ENCODE measurements around the gene LEUTX.
A peak's percentile ranks its signal among the peaks of the same experiment; 100 is the strongest.
"Not testable (repeated sequence)": the region's sequence is repeated elsewhere in the genome, so short reads cannot be mapped to it uniquely, and the experiment has no call there.

The LEUTX gene, protein sequence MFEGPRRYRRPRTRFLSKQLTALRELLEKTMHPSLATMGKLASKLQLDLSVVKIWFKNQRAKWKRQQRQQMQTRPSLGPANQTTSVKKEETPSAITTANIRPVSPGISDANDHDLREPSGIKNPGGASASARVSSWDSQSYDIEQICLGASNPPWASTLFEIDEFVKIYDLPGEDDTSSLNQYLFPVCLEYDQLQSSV

GRCh38 chr19:39778763-39779162, at the start of gene LEUTX:
LEUTX (plus strand) TSS chr19:39778854; CDS start chr19:39778921, 67 bp downstream.
- no peak for DNase-seq

- no peak for DNase-seq
Measured at GRCh38 chr19:39729594-39729993, 49.1 kb upstream of the LEUTX start.

GRCh38 chr19:39731685-39732084, 47.0 kb upstream of the LEUTX start:
- DNase-seq: no peak

DNA sequence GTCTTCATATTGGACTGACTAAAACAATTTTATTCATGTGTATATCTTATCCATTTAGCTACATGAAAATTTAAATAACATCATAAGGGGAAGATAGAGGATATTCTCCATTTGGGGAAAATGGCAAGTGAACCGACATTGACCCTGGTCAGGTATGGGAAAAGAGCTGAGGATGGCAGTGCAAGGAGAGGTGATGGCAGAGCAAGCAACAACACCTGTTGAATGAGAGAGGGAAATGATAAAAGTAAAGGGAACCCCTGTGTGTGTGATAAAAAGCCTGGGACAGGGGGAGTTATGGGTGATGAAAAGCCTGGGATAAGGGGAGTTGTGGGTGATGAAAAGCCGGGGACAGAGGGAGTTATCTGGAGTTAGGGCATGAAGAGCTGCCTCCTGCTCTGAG, 44.8 kb upstream of the LEUTX start:
- DNase-seq: no peak

- DNase-seq: no peak
Measured at GRCh38 chr19:39735688-39736087, 43.0 kb upstream of the LEUTX start.

DNA sequence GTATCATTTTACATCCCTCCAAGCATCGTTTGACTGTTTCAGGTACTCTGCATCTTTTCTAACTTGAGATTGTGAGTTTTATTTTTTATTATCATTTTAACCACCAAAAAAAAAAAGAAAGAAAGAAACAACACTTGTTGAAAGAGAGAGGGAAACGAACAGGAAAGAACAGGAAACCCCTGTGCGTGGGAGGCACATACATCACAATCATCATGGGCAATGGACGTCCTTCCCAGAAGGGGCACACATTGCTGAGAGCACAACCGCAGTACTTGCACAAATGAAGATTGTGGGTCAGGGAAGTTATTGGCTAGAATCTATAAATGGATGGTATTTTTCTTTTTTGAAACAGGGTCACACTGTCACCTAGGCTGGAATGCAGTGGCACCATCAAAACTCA, 42.6 kb upstream of the LEUTX start:
- DNase-seq: no peak

GRCh38 chr19:39737351-39737750, 41.3 kb upstream of the LEUTX start:
- no peak for DNase-seq

DNA sequence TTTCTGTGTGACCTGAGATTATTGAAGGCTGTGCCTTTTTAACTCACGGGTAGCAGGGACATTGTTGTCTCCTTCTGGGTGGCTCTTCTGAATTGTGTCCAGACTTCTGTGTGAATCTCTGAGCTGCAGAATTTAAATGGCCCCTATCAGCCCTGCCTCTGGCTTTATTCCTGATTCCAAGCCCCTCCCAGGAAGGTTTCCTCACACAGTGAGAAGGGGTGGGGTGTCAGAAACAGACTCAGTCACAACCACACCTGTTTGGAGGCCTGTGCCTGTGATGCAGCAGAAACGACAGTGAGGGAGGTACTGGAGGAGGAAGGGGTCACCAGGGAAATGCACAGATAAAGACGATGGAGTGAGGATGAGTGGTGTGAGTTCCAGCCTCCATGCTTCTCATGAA, 40.8 kb upstream of the LEUTX start, which contains the start of gene CLC:
TSS of gene CLC (minus strand) at position 139 of the 400 bp plus-strand sequence. CDS start at position 62, 77 bp downstream.
- no peak for DNase-seq

DNA sequence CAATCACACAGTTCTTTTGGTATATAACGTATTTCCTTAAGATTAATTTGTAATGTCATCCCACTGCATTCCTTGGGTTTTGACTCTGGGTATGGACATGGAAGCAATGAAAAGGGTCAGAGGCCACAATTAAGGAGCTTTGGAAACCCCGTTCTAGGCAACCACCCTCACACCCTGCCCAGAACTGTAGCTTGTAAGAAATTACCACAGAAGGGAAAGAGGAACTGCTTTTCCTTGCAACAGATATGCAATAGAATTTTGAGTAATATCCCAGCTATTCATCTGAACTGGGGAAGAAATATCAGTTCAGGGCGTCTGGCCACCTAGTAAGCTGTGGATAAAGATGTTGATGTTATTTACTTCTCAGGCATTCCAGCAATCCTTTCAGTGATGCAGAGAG, 39.8 kb upstream of the LEUTX start:
- no peak for DNase-seq

GRCh38 chr19:39740395-39740794, 38.3 kb upstream of the LEUTX start:
- no peak for DNase-seq

DNA sequence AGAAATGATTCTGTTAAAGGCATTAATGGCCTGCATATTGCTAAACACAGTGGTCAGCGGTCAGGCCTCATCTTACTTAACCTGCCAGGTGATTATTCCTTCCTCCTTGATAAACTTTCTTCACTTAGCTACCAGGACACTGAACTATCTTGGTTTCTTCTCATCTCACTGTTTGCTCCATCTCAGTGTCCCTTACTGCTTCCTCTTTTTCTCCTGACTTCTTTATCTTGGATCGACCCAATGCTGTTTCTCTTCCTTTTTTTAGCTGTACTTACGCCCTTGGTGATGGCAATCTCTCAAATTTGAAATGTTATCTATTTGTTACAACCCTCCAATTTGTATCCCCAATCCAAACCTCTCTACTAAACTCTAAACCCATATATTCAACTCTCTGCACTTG, 33.0 kb upstream of the LEUTX start:
- no peak for DNase-seq

GRCh38 chr19:39746836-39747529, 31.7 kb upstream of the LEUTX start:
- no peak for DNase-seq

GRCh38 chr19:39749981-39750380, 28.7 kb upstream of the LEUTX start:
- no peak for DNase-seq

DNA sequence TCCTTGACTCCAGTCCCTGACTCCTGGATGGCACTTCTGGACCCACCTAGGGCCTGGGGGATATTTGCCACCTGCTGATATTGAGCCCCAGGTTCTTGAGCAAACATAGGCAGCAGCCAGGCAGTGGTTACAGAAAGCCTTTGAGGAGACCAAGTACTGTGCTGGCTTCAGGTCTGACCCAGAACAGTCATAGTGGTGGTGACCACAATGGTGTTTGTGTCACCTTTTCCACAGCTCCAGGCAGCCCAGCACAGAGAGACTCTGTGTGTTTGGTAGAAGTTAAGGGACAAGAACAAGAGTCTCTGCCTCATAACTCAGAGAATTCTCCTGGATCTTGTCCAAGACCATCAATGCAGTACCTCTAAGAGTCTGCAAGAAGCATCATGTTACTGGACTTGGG, 26.3 kb upstream of the LEUTX start:
- no peak for DNase-seq

DNA sequence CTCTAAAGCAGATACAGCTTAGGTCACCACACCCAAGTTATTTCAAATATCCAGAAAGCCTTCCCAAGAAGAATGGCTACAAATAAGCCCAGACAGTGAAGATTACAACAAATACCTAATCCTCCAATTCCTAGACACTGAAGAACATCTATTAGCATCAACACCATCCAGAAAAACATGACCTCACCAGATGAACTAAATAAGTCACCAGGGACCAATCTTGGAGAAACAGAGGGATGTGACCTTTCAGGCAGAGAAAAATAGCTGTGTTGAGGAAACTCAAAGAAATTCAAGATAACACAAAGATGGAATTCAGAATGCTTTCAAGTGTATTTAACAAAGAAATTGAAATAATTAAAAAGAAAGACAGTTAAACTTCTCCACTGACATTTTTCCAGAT, 25.9 kb upstream of the LEUTX start:
- DNase-seq: no peak

DNA sequence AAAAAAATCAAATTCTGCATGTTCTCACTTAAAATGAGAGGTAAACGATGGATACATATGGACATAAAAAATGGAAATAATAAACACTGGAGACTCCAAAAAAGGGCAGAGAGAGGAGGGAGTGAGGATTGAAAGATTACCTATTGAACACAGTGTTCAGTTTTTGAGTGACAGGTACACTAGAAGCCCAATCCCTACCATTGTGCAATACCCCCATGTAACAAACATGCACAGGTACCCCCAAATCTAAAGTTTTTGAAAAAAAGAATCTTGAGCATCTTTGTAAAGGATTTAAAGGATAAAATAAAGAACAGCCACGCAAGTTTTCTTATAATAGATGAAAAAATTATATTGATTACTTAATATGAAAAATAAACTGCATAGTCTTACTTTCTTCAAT, 24.1 kb upstream of the LEUTX start:
- DNase-seq: no peak

- DNase-seq: no peak
Measured at GRCh38 chr19:39754971-39755370, 23.7 kb upstream of the LEUTX start.

DNA sequence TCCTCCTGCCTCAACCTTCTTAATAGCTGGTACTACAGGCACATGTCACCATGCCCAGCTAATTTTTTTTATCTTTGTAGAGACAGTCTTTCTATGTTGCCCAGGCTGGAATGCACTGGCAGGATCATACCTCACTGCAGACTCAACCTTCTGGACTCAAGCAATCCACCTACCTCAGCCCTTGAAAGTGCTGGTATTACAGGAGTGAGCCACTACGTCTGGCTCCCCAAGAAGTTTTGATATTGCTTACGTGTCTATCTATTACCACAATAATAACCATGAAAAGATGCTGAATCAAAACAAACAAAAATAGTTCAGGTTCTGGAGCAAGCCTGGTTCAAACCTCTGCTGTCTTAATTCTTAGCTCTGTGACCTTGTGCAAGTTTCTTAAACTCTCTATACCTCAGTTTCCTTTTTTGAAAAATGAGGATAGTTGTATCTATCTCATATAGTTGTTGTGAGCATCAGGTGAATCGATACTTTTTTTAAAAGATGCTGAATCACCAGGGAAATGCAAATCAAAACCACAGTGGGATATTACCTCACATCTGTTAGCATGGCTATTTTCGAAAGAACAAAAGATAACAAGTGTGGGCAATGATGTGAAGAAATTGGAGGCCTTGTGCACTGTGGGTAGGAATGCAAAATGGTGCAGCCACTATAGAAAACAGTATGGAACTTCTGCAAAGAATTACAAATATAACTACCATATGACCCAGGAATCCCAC, 19.0 kb upstream of the LEUTX start:
- DNase-seq: no peak

DNA sequence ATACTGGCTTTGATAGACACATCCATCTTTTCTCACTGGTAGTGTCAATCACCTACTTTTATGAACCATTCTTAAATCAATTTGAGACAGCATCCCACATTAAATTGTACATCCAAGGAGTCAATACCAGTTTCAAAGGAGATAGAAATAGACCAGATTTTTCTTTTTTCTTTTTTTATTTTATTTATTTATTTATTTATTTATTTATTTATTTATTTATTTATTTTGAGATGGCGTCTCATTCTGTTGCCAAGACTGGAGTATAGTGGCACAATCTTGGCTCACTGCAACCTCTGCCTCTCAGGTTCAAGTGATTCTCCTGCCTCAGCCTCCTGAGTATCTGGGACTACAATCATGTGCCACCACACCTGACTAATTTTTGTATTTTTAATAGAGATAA, 16.8 kb upstream of the LEUTX start:
- DNase-seq: not testable (repeated sequence)

DNA sequence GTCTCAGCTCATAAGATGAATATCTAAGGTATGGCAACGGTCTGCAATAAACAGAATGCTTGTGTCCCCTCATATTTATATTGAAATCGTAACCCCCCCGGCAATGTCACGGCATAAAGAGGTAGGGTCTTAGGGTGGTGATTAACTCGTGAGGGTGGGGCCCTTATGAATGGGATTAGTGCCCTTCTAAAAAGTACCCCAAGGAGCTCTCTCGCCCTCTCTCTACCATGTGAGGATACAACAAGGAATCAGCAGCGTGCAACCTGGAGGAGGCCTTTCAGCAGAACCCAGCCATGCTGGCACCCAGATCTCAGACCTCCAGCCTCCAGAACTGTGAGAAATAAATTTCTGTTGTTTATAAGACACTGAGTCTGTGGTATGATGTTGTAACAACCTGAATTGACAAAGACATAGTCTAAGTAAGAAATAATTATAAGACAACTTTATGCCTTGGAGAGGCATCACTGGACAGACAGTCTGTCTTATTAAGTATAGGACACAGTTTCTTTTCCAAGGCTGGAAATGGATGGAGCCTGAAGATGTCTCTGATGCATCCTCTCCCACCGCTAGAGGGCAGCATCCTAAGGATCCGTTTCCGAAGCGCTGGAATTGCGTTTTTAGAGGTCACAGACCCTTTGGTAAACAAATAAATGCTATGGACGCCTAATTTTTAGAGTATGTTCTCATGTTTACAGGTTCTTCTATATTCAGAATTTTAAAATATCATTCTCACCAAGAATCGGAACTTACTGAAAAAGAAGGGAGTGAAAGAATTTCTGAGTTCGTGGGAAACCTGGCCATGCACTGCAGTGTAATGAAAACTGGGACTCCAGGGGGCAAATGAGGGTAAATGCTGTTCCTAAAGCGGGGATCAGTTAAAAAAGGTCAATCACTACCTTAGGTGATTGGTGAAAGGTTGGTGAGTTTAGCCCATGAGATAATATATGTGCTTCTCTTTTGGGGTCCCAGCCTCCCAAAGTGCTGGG, 13.3 kb upstream of the LEUTX start:
- DNase-seq: peak; percentile 37

GRCh38 chr19:39768334-39768733, 10.3 kb upstream of the LEUTX start:
- DNase-seq: no peak

GRCh38 chr19:39768786-39769185, 9.9 kb upstream of the LEUTX start:
- no peak for DNase-seq

GRCh38 chr19:39780894-39781293, 2.2 kb downstream of the LEUTX start:
- no peak for DNase-seq
